Stimulated activated CD8-positive, alpha-beta memory T cell treated with anti-CD3 and anti-CD28 coated beads, Interleukin-12 subunit alpha, Interleukin-12 subunit beta, amount 100 ng/mL, for 1 hour (primary cell): ENCODE results near the gene PTPRN2.
"Not testable (repeated sequence)": the region's sequence is repeated elsewhere in the genome, so short reads cannot be mapped to it uniquely, and the experiment has no call there.

Experiments
- DNase-seq: peaks from one replicate; pipeline ENCODE4 v3.0.0-alpha.2; 2020; ENCODE audit warnings: low read depth

Gene PTPRN2

GRCh38 chr7:157674027-157674714 is 913.5 kb downstream of the PTPRN2 start:
- no peak for DNase-seq

GRCh38 chr7:157673573-157673972 is 914.0 kb downstream of the PTPRN2 start:
- no peak for DNase-seq

- DNase-seq = no peak
Measured at GRCh38 chr7:157671358-157672255, 916.0 kb downstream of the PTPRN2 start.

- no peak for DNase-seq
Measured at GRCh38 chr7:157670490-157671357, 916.9 kb downstream of the PTPRN2 start.

- DNase-seq = no peak
Measured at GRCh38 chr7:157669768-157670351, 917.8 kb downstream of the PTPRN2 start.

- DNase-seq = no peak
Measured at GRCh38 chr7:157668884-157669767, 918.5 kb downstream of the PTPRN2 start.

GRCh38 chr7:157668221-157668883 is 919.3 kb downstream of the PTPRN2 start:
- no peak for DNase-seq

GRCh38 chr7:157667731-157668130 is 919.9 kb downstream of the PTPRN2 start:
- DNase-seq = no peak

GRCh38 chr7:157667261-157667660 is 920.4 kb downstream of the PTPRN2 start:
- no peak for DNase-seq

GRCh38 chr7:157666530-157667040 is 921.0 kb downstream of the PTPRN2 start:
- no peak for DNase-seq

- not testable (repeated sequence) for DNase-seq
Measured at GRCh38 chr7:157665634-157665988, 922.0 kb downstream of the PTPRN2 start.

GRCh38 chr7:157664871-157665633 is 922.6 kb downstream of the PTPRN2 start:
- DNase-seq = no peak

- DNase-seq = no peak
Measured at GRCh38 chr7:157664034-157664433, 923.6 kb downstream of the PTPRN2 start.

GRCh38 chr7:157662981-157663716 is 924.5 kb downstream of the PTPRN2 start:
- no peak for DNase-seq

GRCh38 chr7:157662110-157662791 is 925.4 kb downstream of the PTPRN2 start:
- DNase-seq = no peak

- no peak for DNase-seq
Measured at GRCh38 chr7:157661611-157661975, 926.0 kb downstream of the PTPRN2 start.

GRCh38 chr7:157660971-157661610 is 926.5 kb downstream of the PTPRN2 start:
- DNase-seq = no peak
